ENCODE results near the gene SIL1.
A peak's percentile ranks its signal among the peaks of the same experiment; 100 is the strongest.

Gene SIL1

GRCh38 chr5:138972836-138973235, 225.3 kb downstream of the SIL1 start:
- no peak overlapping the region for H3K27ac ChIP-seq
- TF ChIP-seq CTCF (conservative IDR thresholded peaks at IDR 0.05), result peak; percentile 53

- TF ChIP-seq CTCF (conservative IDR thresholded peaks at IDR 0.05), result no peak
- H3K27ac ChIP-seq, result no peak overlapping the region
These were observed 225.9 kb downstream of the SIL1 start for GRCh38 chr5:138972230-138972629.

GRCh38 chr5:138969323-138970002, 228.7 kb downstream of the SIL1 start:
- peak overlapping the region; percentile 52; the same call in 1 of the 2 replicates for H3K27ac ChIP-seq
- TF ChIP-seq CTCF (conservative IDR thresholded peaks at IDR 0.05), result no peak

GRCh38 chr5:138968601-138969000, 229.6 kb downstream of the SIL1 start:
- no peak for TF ChIP-seq CTCF (conservative IDR thresholded peaks at IDR 0.05)
- peak overlapping the region; percentile 52; the same call in 1 of the 2 replicates for H3K27ac ChIP-seq

- H3K27ac ChIP-seq, result peak overlapping the region; percentile 52
- no peak for TF ChIP-seq CTCF (conservative IDR thresholded peaks at IDR 0.05)
These were observed 230.2 kb downstream of the SIL1 start for GRCh38 chr5:138967791-138968448.

GRCh38 chr5:138966236-138966985, 231.8 kb downstream of the SIL1 start:
- no peak for TF ChIP-seq CTCF (conservative IDR thresholded peaks at IDR 0.05)
- H3K27ac ChIP-seq, result no peak overlapping the region

GRCh38 chr5:138965626-138966025, 232.5 kb downstream of the SIL1 start:
- no peak for TF ChIP-seq CTCF (conservative IDR thresholded peaks at IDR 0.05)
- H3K27ac ChIP-seq, result no peak overlapping the region

All from VCaP (cell line).